Ovary (tissue), 9 donors: ENCODE results near the gene GJB4. TPM values are rescaled to one million over a fixed set of nuclear protein-coding genes. Genes with fewer than 3 reads are reported as not detected.

Experiments used
- DNase-seq, 5 donors: peaks; one replicate each; pipeline ENCODE4 v3.0.0-alpha.2; 2019 to 2020
- H3K27ac ChIP-seq, 2 donors: fragments of 200-600 bp; one replicate each; pipeline versions ENCODE4 v1.5.1 to v1.8.0; 2019 to 2022
- H3K27me3 ChIP-seq: fragments of 200-600 bp; one replicate; pipeline ENCODE4 v1.8.0; 2022
- H3K36me3 ChIP-seq: fragments of 200-600 bp; sonication (generic); one replicate; pipeline ENCODE4 v1.5.1; 2019
- H3K4me1 ChIP-seq: one replicate; pipeline ENCODE4 v1.8.1; 2013; ENCODE audit warnings: mild to moderate bottlenecking, moderate library complexity; ENCODE audit not compliant: insufficient read depth
- H3K4me3 ChIP-seq: fragments of 200-600 bp; sonication (generic); one replicate; pipeline ENCODE4 v1.5.1; 2017
- H3K9me3 ChIP-seq, 2 donors: fragments of 200-600 bp in 1 of 2; sonication (generic) in 1 of 2; one replicate each; pipeline versions ENCODE4 v1.5.1 to v1.8.1; 2013 to 2019; ENCODE audit warnings: mild to moderate bottlenecking in 1 of 2, moderate library complexity in 1 of 2
- EP300 ChIP-seq: sonication (generic); formaldehyde crosslinking; IDR thresholded peaks from one replicate; pipeline ENCODE4 v1.6.1; 2017; ENCODE audit warnings: antibody characterized with exemption
- POLR2A ChIP-seq: fragments of 450-650 bp; IDR thresholded peaks from one replicate; pipeline ENCODE4 v1.6.1; 2017; ENCODE audit warnings: antibody characterized with exemption, mild to moderate bottlenecking, moderate library complexity
- WGBS, 3 donors: extraction: QIAGEN DNeasy Blood & Tissue Kit in 1 of 3; methylation state at CpG; one replicate each; pipeline versions ENCODE4 v1.1.5 to v1.1.7; 2013 to 2017; 5-methylcytosine and 5-hydroxymethylcytosine counted together
- intact Hi-C, 4 donors: fragments of 100-400 bp; cut with DNase I; formaldehyde crosslinking; loops; one replicate each; pipeline versions ENCODE4 v1.11.0 to v1.15.1; 2022 to 2023
- polyA plus RNA-seq, 2 donors: library from polyadenylated mRNA; stranded (reverse); fragments of 200-250 nt in 1 of 2; fragments of 350-450 nt in 1 of 2; fragmentation: Illumina TruSeq in 1 of 2; extraction: RNeasy Lipid Tissue Mini Kit (QIAGEN cat#74804) in 1 of 2; gene quantifications; one replicate each; pipeline ENCODE4 v1.2.3, GENCODE V29; 2013 to 2014
- total RNA-seq, 7 donors: library from RNA; depleted of rRNA in 2 of 7; stranded (reverse); fragments of >200 nt in 2 of 7; fragmentation: NEBNext Ultra II Directional in 3 of 7; extraction: Animal tissue kit (Norgen Biotek cat#: 25700) in 3 of 7; gene quantifications; one replicate each; pipeline versions ENCODE4 v1.1.0 to v1.2.4, GENCODE V29; 2016 to 2023
- TF ChIP-seq, protein P1 (sequence below), 3 donors: fragments of 450-650 bp in 2 of 3; fragments of 200-600 bp in 1 of 3; IDR thresholded peaks; one replicate each; pipeline versions ENCODE4 v1.5.1 to v1.8.0; 2016 to 2022; ENCODE audit warnings: antibody characterized with exemption in 3 of 3, mild to moderate bottlenecking in 1 of 3
- donor health status: DM: no; HTN: no; CAD: no; lungs with moderate emphysema.
- donor health status: DM: no; HTN: no; CAD: no.
- donor health status: Bipolar disorder and iron deficiency.
- donor health status: DM: yes; HTN: yes; CAD: no.
- donor health status: DM: no; HTN: no; CAD: no.
- donor health status: DM: yes; HTN: yes; CAD: no.

The GJB4 gene
- total and polyA plus RNA-seq, 9 donors = not detected

DNA sequence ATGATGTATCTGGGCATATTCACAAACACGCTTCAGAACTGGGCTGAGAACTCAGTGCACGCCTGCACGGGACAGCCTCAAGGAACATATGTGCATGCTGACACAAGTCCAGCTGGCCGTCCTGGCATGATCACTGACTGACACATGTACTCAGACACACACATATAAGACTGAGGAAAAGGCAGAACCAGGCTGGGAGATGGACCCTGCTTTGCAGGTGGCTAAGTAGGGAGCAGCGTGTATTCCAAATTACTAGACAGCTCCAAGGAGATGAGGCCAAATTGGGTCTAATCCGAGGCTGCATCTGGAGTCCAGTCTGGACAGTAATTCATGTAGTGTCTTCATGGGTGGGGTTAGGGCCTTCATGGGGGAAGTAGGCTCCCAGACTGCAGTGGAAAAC, 46.1 kb upstream of the GJB4 start:
- no peak for DNase-seq
- no peaks in the 10 kb centered on the region for H3K4me1 ChIP-seq
- H3K36me3 ChIP-seq = no peaks in the 10 kb centered on the region
- H3K9me3 ChIP-seq = no peaks in the 10 kb centered on the region
- intact Hi-C loops = no loop called here
- TF ChIP-seq, protein P1, sequence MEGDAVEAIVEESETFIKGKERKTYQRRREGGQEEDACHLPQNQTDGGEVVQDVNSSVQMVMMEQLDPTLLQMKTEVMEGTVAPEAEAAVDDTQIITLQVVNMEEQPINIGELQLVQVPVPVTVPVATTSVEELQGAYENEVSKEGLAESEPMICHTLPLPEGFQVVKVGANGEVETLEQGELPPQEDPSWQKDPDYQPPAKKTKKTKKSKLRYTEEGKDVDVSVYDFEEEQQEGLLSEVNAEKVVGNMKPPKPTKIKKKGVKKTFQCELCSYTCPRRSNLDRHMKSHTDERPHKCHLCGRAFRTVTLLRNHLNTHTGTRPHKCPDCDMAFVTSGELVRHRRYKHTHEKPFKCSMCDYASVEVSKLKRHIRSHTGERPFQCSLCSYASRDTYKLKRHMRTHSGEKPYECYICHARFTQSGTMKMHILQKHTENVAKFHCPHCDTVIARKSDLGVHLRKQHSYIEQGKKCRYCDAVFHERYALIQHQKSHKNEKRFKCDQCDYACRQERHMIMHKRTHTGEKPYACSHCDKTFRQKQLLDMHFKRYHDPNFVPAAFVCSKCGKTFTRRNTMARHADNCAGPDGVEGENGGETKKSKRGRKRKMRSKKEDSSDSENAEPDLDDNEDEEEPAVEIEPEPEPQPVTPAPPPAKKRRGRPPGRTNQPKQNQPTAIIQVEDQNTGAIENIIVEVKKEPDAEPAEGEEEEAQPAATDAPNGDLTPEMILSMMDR (IDR thresholded peaks at IDR 0.05) = no peak
- no peak for TF ChIP-seq POLR2A
- TF ChIP-seq EP300 = no peak
- H3K27me3 ChIP-seq = no peaks in the 10 kb centered on the region
- WGBS, 3 donors = 52 to 62% (median 61%) methylated on average over 6 of the region's 6 CpGs
- no peak overlapping the region for H3K4me3 ChIP-seq
- no peak overlapping the region for H3K27ac ChIP-seq

DNA sequence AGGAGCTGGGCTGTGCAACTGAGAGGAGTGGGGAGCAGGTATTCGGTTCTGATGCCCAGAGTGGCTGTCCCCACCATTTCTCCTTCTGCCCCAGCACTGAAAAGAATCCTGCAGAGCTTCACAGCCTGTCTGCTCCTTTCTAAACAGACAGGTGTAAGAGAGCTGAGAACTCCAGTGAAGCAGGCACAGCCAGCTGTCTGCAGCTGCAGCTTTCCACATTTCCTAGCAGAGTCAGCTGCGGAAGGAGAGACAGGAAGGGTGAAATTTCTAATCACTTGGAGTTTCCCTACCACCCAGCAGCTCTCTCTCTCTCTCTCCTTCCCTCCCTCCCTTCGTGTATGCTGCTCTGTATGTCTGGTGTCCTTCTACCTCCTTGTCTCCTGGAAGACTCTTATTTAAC, 45.2 kb upstream of the GJB4 start:
- intact Hi-C loops = no loop called here
- Histone ChIP-seq H3K4me1 (no peaks in the 10 kb centered on the region), H3K27ac (no peak overlapping the region), H3K4me3 (no peak overlapping the region), H3K27me3 (no peaks in the 10 kb centered on the region), H3K9me3 (no peaks in the 10 kb centered on the region), H3K36me3 (no peaks in the 10 kb centered on the region)
- TF ChIP-seq EP300 (no peak), POLR2A (no peak)
- TF ChIP-seq, protein P1 (IDR thresholded peaks at IDR 0.05) = no peak
- WGBS, 3 donors = 4 to 21% (median 8%) methylated on average over 3 of the region's 3 CpGs
- peak in 1 of 5 donors; percentile 26 for DNase-seq

DNA sequence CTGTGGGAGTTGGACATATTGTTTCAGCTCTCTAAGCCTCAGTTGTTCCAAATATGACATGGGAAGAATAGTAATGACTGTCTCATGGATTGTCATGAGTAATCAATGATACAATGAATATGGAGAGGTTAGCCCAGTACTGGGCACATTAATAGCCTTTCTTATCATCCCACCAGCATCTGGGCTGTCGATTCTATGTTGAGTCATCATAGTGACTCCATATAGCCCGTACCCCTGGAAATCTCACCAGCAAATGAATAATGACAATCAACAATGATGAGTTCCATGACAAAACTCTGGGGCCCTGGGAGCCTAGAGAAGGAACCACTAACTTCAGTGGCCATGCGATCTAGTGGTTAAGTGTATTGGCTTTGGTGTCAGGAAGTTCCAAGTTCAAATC, 44.4 kb upstream of the GJB4 start:
- no peaks in the 10 kb centered on the region for H3K4me1 ChIP-seq
- H3K36me3 ChIP-seq = no peaks in the 10 kb centered on the region
- 66 to 79% (median 71%) methylated on average over 3 of the region's 3 CpGs for WGBS, 3 donors
- no peaks in the 10 kb centered on the region for H3K27me3 ChIP-seq
- intact Hi-C loops = no loop called here
- DNase-seq = no peak
- no peak overlapping the region for H3K4me3 ChIP-seq
- no peaks in the 10 kb centered on the region for H3K9me3 ChIP-seq
- TF ChIP-seq EP300 = no peak
- TF ChIP-seq, protein P1 (IDR thresholded peaks at IDR 0.05) = no peak
- no peak for TF ChIP-seq POLR2A
- no peak overlapping the region for H3K27ac ChIP-seq

DNA sequence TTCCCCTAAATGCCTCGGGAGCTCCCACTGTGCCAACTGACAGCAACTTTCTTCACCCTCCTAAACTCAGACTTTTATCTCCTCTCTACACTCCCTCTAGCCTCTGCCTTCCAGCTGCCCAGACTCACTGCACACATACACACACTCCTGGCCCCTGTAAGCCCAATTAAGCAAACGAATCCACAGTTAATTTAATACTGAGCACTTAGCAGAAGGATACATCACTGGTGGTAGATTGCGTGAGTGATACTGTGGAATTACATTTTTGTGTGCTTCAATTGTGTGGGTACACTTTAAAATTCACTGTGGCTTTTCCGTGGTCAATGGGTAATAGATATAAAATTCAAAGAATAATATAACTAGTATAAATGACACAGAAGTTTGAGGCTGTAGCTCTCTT, 38.3 kb upstream of the GJB4 start:
- WGBS, 3 donors = 52 to 62% (median 56%) methylated on average over 4 of the region's 4 CpGs
- Histone ChIP-seq H3K9me3 (no peaks in the 10 kb centered on the region), H3K27me3 (no peaks in the 10 kb centered on the region), H3K4me1 (no peaks in the 10 kb centered on the region), H3K27ac (no peak overlapping the region), H3K36me3 (no peaks in the 10 kb centered on the region), H3K4me3 (no peak overlapping the region)
- DNase-seq = no peak
- TF ChIP-seq EP300 (no peak), POLR2A (no peak)
- TF ChIP-seq, protein P1 (IDR thresholded peaks at IDR 0.05) = no peak
- intact Hi-C loops = no loop called here
